Measurements from ENCODE around the gene HBD. TPM values are rescaled to one million over a fixed set of nuclear protein-coding genes. Genes with fewer than 3 reads are reported as not detected.
A peak's percentile ranks its signal among the peaks of the same experiment; 100 is the strongest.

The HBD gene
- total and polyA plus RNA-seq, 9 of the 15 experiments (the other 6 are each of a cell fraction or from before 2014, with no cell fraction given): 11.8 to 169 (median 36.0) TPM

DNA sequence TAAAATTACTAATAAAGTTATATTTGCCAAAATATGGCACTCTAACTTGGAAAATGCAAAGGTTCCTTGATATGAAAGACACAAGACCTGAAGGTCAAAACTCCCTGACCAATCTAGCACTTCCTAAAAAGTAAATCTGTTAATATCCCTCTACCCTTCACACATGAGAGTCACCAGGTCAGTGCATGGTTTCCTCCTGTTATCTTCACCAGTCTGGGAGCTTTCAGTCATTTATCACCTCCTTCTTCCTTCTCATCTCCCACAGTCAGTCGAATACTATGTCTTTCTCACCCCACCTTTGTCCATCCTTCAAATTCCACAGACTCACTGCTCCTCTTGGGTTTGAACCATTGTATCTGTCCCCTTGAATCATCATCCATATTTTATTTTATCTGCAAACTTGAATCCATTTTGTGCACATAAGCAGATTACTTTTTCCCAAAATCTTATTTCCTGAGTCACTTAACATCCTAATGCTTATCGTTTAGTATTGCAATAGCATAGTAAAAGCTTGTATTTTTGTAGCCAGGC lies 32.8 kb upstream of the HBD start:
- POLR2A ChIA-PET: interaction anchor here (0.6 to 5.0 kb wide), 9 partner anchors 8 to 137 kb away, joined by 3 to 55 read pairs (median 13); no protein-coding TSS in a partner anchor
- Histone ChIP-seq H2AFZ (ENCODE audit: low read depth, low read length) (no peak overlapping the region), H3K27ac (ENCODE audit: extremely low read depth, low read depth, low read length) (peak overlapping the region; percentile 17; the same call in 2 of the 3 replicates), H3K27me3 (ENCODE audit: control insufficient read depth in 2 of 2, insufficient read depth in 2 of 2, low read length in 2 of 2) (no peaks in the 10 kb centered on the region), H3K9me3 (replicated peaks; ENCODE audit: control insufficient read depth, insufficient read depth, low read depth, low read length) (no peaks in the 10 kb centered on the region), H3K4me1 (replicated peaks in 1 of 2; ENCODE audit: control insufficient read depth in 2 of 2, insufficient read depth in 2 of 2, low read length in 2 of 2) (peaks cover 1 to 31% of the 10 kb centered on the region in 2 experiments), H3K36me3 (ENCODE audit: control insufficient read depth, insufficient read depth, low read length) (peaks cover 28% of the 10 kb centered on the region), H3K9me1 (ENCODE audit: control insufficient read depth, insufficient read depth, low read length) (no peaks in the 10 kb centered on the region), H3K9ac (ENCODE audit: insufficient read depth in 1 of 2, low read depth in 2 of 2, low read length in 2 of 2) (peak overlapping the region in 1 of 2 experiments; percentile 64; a peak in 1 of 4 replicates), H4K20me1 (replicated peaks; ENCODE audit: control insufficient read depth, insufficient read depth, low read length) (no peaks in the 10 kb centered on the region), H3K4me2 (ENCODE audit: insufficient read depth, low read length) (peak overlapping the region; percentile 83), H3K4me3 (no peak overlapping the region), H3K79me2 (ENCODE audit: control insufficient read depth, insufficient read depth, low read length) (peaks cover 45% of the 10 kb centered on the region)
- intact Hi-C loops (cut with micrococcal nuclease): no loop called here
- FAIRE-seq (peak; percentile 82), ATAC-seq (peak; percentile 60), DNase-seq (ENCODE audit: extremely low read depth in 1 of 4, low spot score in 3 of 4) (peak in 2 of 4 experiments; percentile 37 to 72)
- BruUV-seq (replicated peaks): no TSS peak
- CTCF ChIA-PET (ENCODE audit: low intra/inter-chr PET ratio): no interaction called here
- in situ Hi-C loops (cut with MboI): no loop called here
- 15% methylated on average over 2 of the region's 2 CpGs for WGBS (ENCODE audit: insufficient coverage, low coverage, missing lambda C conversion rate)
- TF ChIP-seq, protein P1, sequence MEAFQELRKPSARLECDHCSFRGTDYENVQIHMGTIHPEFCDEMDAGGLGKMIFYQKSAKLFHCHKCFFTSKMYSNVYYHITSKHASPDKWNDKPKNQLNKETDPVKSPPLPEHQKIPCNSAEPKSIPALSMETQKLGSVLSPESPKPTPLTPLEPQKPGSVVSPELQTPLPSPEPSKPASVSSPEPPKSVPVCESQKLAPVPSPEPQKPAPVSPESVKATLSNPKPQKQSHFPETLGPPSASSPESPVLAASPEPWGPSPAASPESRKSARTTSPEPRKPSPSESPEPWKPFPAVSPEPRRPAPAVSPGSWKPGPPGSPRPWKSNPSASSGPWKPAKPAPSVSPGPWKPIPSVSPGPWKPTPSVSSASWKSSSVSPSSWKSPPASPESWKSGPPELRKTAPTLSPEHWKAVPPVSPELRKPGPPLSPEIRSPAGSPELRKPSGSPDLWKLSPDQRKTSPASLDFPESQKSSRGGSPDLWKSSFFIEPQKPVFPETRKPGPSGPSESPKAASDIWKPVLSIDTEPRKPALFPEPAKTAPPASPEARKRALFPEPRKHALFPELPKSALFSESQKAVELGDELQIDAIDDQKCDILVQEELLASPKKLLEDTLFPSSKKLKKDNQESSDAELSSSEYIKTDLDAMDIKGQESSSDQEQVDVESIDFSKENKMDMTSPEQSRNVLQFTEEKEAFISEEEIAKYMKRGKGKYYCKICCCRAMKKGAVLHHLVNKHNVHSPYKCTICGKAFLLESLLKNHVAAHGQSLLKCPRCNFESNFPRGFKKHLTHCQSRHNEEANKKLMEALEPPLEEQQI (IDR thresholded peaks at IDR 0.05): peak; percentile 65; the same call in 1 of the 2 replicates
- TF ChIP-seq, protein P2, sequence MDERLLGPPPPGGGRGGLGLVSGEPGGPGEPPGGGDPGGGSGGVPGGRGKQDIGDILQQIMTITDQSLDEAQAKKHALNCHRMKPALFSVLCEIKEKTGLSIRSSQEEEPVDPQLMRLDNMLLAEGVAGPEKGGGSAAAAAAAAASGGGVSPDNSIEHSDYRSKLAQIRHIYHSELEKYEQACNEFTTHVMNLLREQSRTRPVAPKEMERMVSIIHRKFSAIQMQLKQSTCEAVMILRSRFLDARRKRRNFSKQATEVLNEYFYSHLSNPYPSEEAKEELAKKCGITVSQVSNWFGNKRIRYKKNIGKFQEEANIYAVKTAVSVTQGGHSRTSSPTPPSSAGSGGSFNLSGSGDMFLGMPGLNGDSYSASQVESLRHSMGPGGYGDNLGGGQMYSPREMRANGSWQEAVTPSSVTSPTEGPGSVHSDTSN (CRISPR knock-in tag; IDR thresholded peaks at IDR 0.05; ENCODE audit: low read depth): no peak
- TF ChIP-seq, protein P2 (tag; conservative IDR thresholded peaks at IDR 0.05; ENCODE audit: low read depth): peak; percentile 80
- TF ChIP-seq SMARCA5 (IDR thresholded peaks at IDR 0.05) (0 out of 2 replicates have a peak, but pooled peaks have one; percentile 37), ZNF696 (CRISPR knock-in tag; conservative IDR thresholded peaks at IDR 0.05) (peak; percentile 39; the same call in 1 of the 2 replicates), ARID1B (IDR thresholded peaks at IDR 0.05) (peak; percentile 62), NRF1 (conservative IDR thresholded peaks at IDR 0.05 in 1 of 2, IDR thresholded peaks at IDR 0.05 in 1 of 2) (no peak), ETV6 (IDR thresholded peaks at IDR 0.05; ENCODE audit: borderline replicate concordance in 1 of 2, low read depth in 2 of 2, low read length in 1 of 2) (no peak), ETV6 (CRISPR knock-in tag; IDR thresholded peaks at IDR 0.05; ENCODE audit: borderline replicate concordance) (no peak), HDAC2 (IDR thresholded peaks at IDR 0.05) (peak; percentile 55; the same call in 1 of the 2 replicates), MCM3 (IDR thresholded peaks at IDR 0.05) (no peak), ARHGAP35 (IDR thresholded peaks at IDR 0.05; ENCODE audit: partially characterized antibody) (peak; percentile 7), TEAD2 (tag; IDR thresholded peaks at IDR 0.05) (no peak), SNRNP70 (optimal IDR thresholded peaks at IDR 0.05; ENCODE audit: low read depth, low read length) (no peak), POLR2A (conservative IDR thresholded peaks at IDR 0.05) (peak; percentile 79), SMARCE1 (IDR thresholded peaks at IDR 0.05) (0 out of 2 replicates have a peak, but pooled peaks have one; percentile 54)
- TF ChIP-seq, protein P3, sequence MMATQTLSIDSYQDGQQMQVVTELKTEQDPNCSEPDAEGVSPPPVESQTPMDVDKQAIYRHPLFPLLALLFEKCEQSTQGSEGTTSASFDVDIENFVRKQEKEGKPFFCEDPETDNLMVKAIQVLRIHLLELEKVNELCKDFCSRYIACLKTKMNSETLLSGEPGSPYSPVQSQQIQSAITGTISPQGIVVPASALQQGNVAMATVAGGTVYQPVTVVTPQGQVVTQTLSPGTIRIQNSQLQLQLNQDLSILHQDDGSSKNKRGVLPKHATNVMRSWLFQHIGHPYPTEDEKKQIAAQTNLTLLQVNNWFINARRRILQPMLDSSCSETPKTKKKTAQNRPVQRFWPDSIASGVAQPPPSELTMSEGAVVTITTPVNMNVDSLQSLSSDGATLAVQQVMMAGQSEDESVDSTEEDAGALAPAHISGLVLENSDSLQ (IDR thresholded peaks at IDR 0.05): peak; percentile 81
- TF ChIP-seq, protein P4, sequence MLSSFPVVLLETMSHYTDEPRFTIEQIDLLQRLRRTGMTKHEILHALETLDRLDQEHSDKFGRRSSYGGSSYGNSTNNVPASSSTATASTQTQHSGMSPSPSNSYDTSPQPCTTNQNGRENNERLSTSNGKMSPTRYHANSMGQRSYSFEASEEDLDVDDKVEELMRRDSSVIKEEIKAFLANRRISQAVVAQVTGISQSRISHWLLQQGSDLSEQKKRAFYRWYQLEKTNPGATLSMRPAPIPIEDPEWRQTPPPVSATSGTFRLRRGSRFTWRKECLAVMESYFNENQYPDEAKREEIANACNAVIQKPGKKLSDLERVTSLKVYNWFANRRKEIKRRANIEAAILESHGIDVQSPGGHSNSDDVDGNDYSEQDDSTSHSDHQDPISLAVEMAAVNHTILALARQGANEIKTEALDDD (IDR thresholded peaks at IDR 0.05): peak; percentile 83

All from K562 (cell line).